CD14-positive monocyte (primary cell): ENCODE results near the gene RAMAC. TPM values are rescaled to one million over a fixed set of nuclear protein-coding genes. Genes with fewer than 3 reads are reported as not detected.

Experiments
- DNase-seq, 3 donors: peaks; one replicate each; pipeline ENCODE4 v3.0.0-alpha.2; 2011 to 2022
- H2AFZ ChIP-seq: 2 replicates; pipeline ENCODE4 v1.6.0; 2012; ENCODE audit warnings: mild to moderate bottlenecking, low read depth, low read length, inconsistent platforms; ENCODE audit not compliant: insufficient read depth, poor library complexity, severe bottlenecking
- H3K27ac ChIP-seq, 2 donors: 1 replicate in 1 of 2; 2 replicates in 1 of 2; pipeline ENCODE4 v1.5.1; 2012 to 2013; ENCODE audit warnings: low read length in 2 of 2, control low read depth in 1 of 2, inconsistent platforms in 1 of 2, low read depth in 1 of 2, mild to moderate bottlenecking in 1 of 2
- H3K27me3 ChIP-seq, 2 donors: one replicate each; pipeline versions ENCODE4 v1.6.0 to v1.6.1; 2011 to 2013; ENCODE audit warnings: low read length in 2 of 2; ENCODE audit not compliant: control insufficient read depth in 2 of 2, insufficient read depth in 2 of 2
- H3K36me3 ChIP-seq, 2 donors: replicated peaks in 1 of 2; 1 replicate in 1 of 2; 2 replicates in 1 of 2; pipeline versions ENCODE4 v1.5.1 to v1.6.1; 2012 to 2013; ENCODE audit warnings: low read length in 2 of 2, control low read depth in 1 of 2, inconsistent platforms in 1 of 2, mild to moderate bottlenecking in 1 of 2; ENCODE audit not compliant: insufficient read depth in 2 of 2, control insufficient read depth in 1 of 2
- H3K4me1 ChIP-seq, 2 donors: 1 replicate in 1 of 2; 2 replicates in 1 of 2; pipeline versions ENCODE4 v1.5.1 to v1.6.1; 2012 to 2013; ENCODE audit warnings: low read length in 2 of 2, control low read depth in 1 of 2, inconsistent platforms in 1 of 2, mild to moderate bottlenecking in 1 of 2, moderate library complexity in 1 of 2; ENCODE audit not compliant: insufficient read depth in 2 of 2, control insufficient read depth in 1 of 2
- H3K4me2 ChIP-seq: replicated peaks from 2 replicates; pipeline ENCODE3; 2012; ENCODE audit warnings: low read length, moderate library complexity, mild to moderate bottlenecking; ENCODE audit not compliant: poor library complexity, severe bottlenecking; ENCODE audit errors: extremely low read depth
- H3K4me3 ChIP-seq, 3 experiments: fragments of 200-600 bp in 1 of 3; sonication (generic) in 1 of 3; replicated peaks in 1 of 3; 1 replicate in 2 of 3; 2 replicates in 1 of 3; pipeline ENCODE4 v1.5.1; 2011 to 2013; ENCODE audit warnings: low read length in 3 of 3, mild to moderate bottlenecking in 3 of 3, control low read depth in 2 of 3, low read depth in 2 of 3, inconsistent platforms in 1 of 3, moderate library complexity in 1 of 3
- H3K79me2 ChIP-seq: 2 replicates; pipeline ENCODE4 v1.6.0; 2012; ENCODE audit warnings: mild to moderate bottlenecking, control low read depth, inconsistent platforms, low read length, moderate library complexity; ENCODE audit not compliant: insufficient read depth
- H3K9ac ChIP-seq: 2 replicates; pipeline ENCODE4 v1.6.0; 2017; ENCODE audit warnings: low read length, mild to moderate bottlenecking; ENCODE audit not compliant: insufficient read depth, poor library complexity, severe bottlenecking
- H3K9me3 ChIP-seq, 2 donors: replicated peaks in 1 of 2; 1 replicate in 1 of 2; 2 replicates in 1 of 2; pipeline versions ENCODE4 v1.5.1 to v1.6.1; 2012 to 2013; ENCODE audit warnings: low read length in 2 of 2, control low read depth in 1 of 2; ENCODE audit not compliant: control insufficient read depth in 1 of 2, insufficient read depth in 1 of 2
- H4K20me1 ChIP-seq: 2 replicates; pipeline ENCODE4 v1.6.0; 2012; ENCODE audit warnings: mild to moderate bottlenecking, low read length, control low read depth, moderate library complexity; ENCODE audit not compliant: insufficient read depth
- H3K27ac Mint-ChIP-seq, 7 donors: one replicate each; pipeline ENCODE4 v1.8.0; 2020; ENCODE audit warnings: mild to moderate bottlenecking in 7 of 7, mixed read lengths in 7 of 7, moderate library complexity in 6 of 7, inconsistent platforms in 2 of 7
- H3K27me3 Mint-ChIP-seq, 3 donors: one replicate each; pipeline ENCODE4 v1.8.0; 2021 to 2022; ENCODE audit warnings: low read depth in 3 of 3, mild to moderate bottlenecking in 3 of 3, mixed read lengths in 3 of 3, moderate library complexity in 3 of 3, inconsistent platforms in 1 of 3
- H3K36me3 Mint-ChIP-seq, 2 donors: one replicate each; pipeline ENCODE4 v1.8.0; 2020; ENCODE audit warnings: mixed read lengths in 2 of 2, inconsistent platforms in 1 of 2, mild to moderate bottlenecking in 1 of 2
- H3K4me1 Mint-ChIP-seq: one replicate; pipeline ENCODE4 v1.8.0; 2020; ENCODE audit warnings: mild to moderate bottlenecking, mixed read lengths
- H3K4me3 Mint-ChIP-seq, 2 donors: one replicate each; pipeline ENCODE4 v1.8.0; 2020; ENCODE audit warnings: mild to moderate bottlenecking in 2 of 2, mixed read lengths in 2 of 2, moderate library complexity in 1 of 2
- H3K9me3 Mint-ChIP-seq, 7 donors: one replicate each; pipeline ENCODE4 v1.8.0; 2020 to 2022; ENCODE audit warnings: mixed read lengths in 7 of 7, mild to moderate bottlenecking in 6 of 7, moderate library complexity in 6 of 7, inconsistent platforms in 2 of 7
- CTCF ChIP-seq: fragments of 200-600 bp; IDR thresholded peaks from one replicate; pipeline ENCODE4 v1.8.0; 2022; ENCODE audit warnings: antibody characterized with exemption, mild to moderate bottlenecking
- WGBS: methylation state at CpG from one replicate; pipeline ENCODE4 v1.1.5; 2013; ENCODE audit warnings: missing lambda C conversion rate; ENCODE audit not compliant: insufficient coverage; 5-methylcytosine and 5-hydroxymethylcytosine counted together
- intact Hi-C, 2 donors: fragments of 100-400 bp; cut with micrococcal nuclease; formaldehyde crosslinking; loops; one replicate each; pipeline versions ENCODE4 v1.15.0 to v1.15.1; 2023
- polyA plus RNA-seq, 3 donors: library from polyadenylated mRNA; depleted of rRNA in 1 of 3; unstranded in 2 of 3; stranded (reverse) in 1 of 3; fragments of 300-500 nt in 2 of 3; fragments of >200 nt in 1 of 3; fragmentation: Illumina TruSeq in 2 of 3; gene quantifications; 1 replicate in 2 of 3; 2 replicates in 1 of 3; pipeline ENCODE4 v1.2.3, GENCODE V29; 2012 to 2021

Gene RAMAC
- polyA plus RNA-seq, 3 donors, result 6.1 to 39.9 (median 27.7) TPM

GRCh38 chr15:82971218-82971984 lies 14.6 kb upstream of the RAMAC start:
- Histone ChIP-seq H4K20me1 (no peaks in the 10 kb centered on the region), H3K36me3 (no peaks in the 10 kb centered on the region), H3K4me1 (peaks cover 5 to 7% of the 10 kb centered on the region in 2 donors), H3K9me3 (no peaks in the 10 kb centered on the region), H3K27me3 (no peaks in the 10 kb centered on the region), H3K4me3 (no peak overlapping the region), H3K4me2 (no peak overlapping the region), H2AFZ (no peak overlapping the region), H3K79me2 (no peaks in the 10 kb centered on the region), H3K9ac (no peak overlapping the region), H3K27ac (no peak overlapping the region)
- H3K4me1 Mint-ChIP-seq, result peaks cover 21% of the 10 kb centered on the region
- no peak overlapping the region for H3K4me3 Mint-ChIP-seq
- H3K36me3 Mint-ChIP-seq, result peaks cover 0 to 4% of the 10 kb centered on the region in 2 donors
- no CpG with 5 or more reads among the region's 2 CpGs for WGBS
- DNase-seq, result no peak
- H3K27me3 Mint-ChIP-seq, result peaks cover 0 to 3% (median 0%) of the 10 kb centered on the region in 3 donors
- TF ChIP-seq CTCF, result no peak
- H3K27ac Mint-ChIP-seq, result no peak overlapping the region
- intact Hi-C loops, result no loop called here
- no peaks in the 10 kb centered on the region for H3K9me3 Mint-ChIP-seq

GRCh38 chr15:82972990-82973389 lies 13.0 kb upstream of the RAMAC start:
- WGBS, result no CpG with 5 or more reads among the region's 1 CpG
- DNase-seq, result no peak
- Mint-ChIP-seq H3K9me3 (no peaks in the 10 kb centered on the region), H3K27ac (no peak overlapping the region), H3K4me1 (peaks cover 13% of the 10 kb centered on the region), H3K4me3 (no peak overlapping the region), H3K27me3 (peaks cover 0 to 3% (median 2%) of the 10 kb centered on the region in 3 donors), H3K36me3 (peaks cover 0 to 4% of the 10 kb centered on the region in 2 donors)
- Histone ChIP-seq H3K4me3 (no peak overlapping the region), H3K79me2 (no peaks in the 10 kb centered on the region), H3K9ac (no peak overlapping the region), H3K4me2 (no peak overlapping the region), H3K4me1 (peaks cover 4 to 6% of the 10 kb centered on the region in 2 donors), H3K27me3 (no peaks in the 10 kb centered on the region), H4K20me1 (no peaks in the 10 kb centered on the region), H3K9me3 (no peaks in the 10 kb centered on the region), H3K27ac (no peak overlapping the region), H2AFZ (no peak overlapping the region), H3K36me3 (no peaks in the 10 kb centered on the region)
- intact Hi-C loops, result no loop called here
- TF ChIP-seq CTCF, result no peak
